WTC11 (cell line): Measurements from ENCODE around the gene LRRC1. TPM values are rescaled to one million over a fixed set of nuclear protein-coding genes. Genes with fewer than 3 reads are reported as not detected.

Source experiments
- ATAC-seq: fragments of 200-7000 bp; cut with Tn5 transposase; 2 replicates; pipeline ENCODE4 v1.10.0; 2021; ENCODE audit warnings: mild to moderate bottlenecking, moderate library complexity
- CTCF ChIA-PET: fragments of 300-600 bp; sonication (Branson Sonifier 250); formaldehyde crosslinking; loops from one replicate; lab custom pipeline; 2021; ENCODE audit warnings: antibody characterized with exemption; lab: Charles Lee
- POLR2A ChIA-PET: fragments of 350-600 bp; sonication (Branson Sonifier 250); formaldehyde crosslinking; loops from one replicate; lab custom pipeline; 2021; ENCODE audit warnings: antibody characterized with exemption; lab: Charles Lee
- DNase-seq: peaks from one replicate; pipeline ENCODE4 v3.0.0; 2021; ENCODE audit warnings: low spot score
- H3K27ac Mint-ChIP-seq: 2 replicates; pipeline ENCODE4 v1.8.0; 2021; ENCODE audit warnings: mixed read lengths
- H3K27me3 Mint-ChIP-seq: 2 replicates; pipeline ENCODE4 v1.8.0; 2021; ENCODE audit warnings: low read depth, mild to moderate bottlenecking, moderate library complexity, mixed read lengths
- H3K36me3 Mint-ChIP-seq: 2 replicates; pipeline ENCODE4 v1.8.0; 2021; ENCODE audit warnings: mixed read lengths
- H3K4me1 Mint-ChIP-seq: 2 replicates; pipeline ENCODE4 v1.8.0; 2022; ENCODE audit warnings: mixed read lengths
- H3K4me3 Mint-ChIP-seq: 2 replicates; pipeline ENCODE4 v1.8.0; 2021; ENCODE audit warnings: mild to moderate bottlenecking, moderate library complexity, mixed read lengths
- H3K9me3 Mint-ChIP-seq: 2 replicates; pipeline ENCODE4 v1.8.0; 2021; ENCODE audit warnings: mixed read lengths
- CBFB ChIP-seq: sonication (generic); formaldehyde crosslinking; IDR thresholded peaks from 2 replicates; pipeline ENCODE4 v1.8.1; 2022; ENCODE audit warnings: mild to moderate bottlenecking, low read depth, missing genetic modification reagents
- CREB1 ChIP-seq: sonication (generic); formaldehyde crosslinking; IDR thresholded peaks from 2 replicates; pipeline ENCODE4 v1.8.0; 2023; ENCODE audit warnings: mild to moderate bottlenecking, missing genetic modification reagents
- CREM ChIP-seq: sonication (generic); formaldehyde crosslinking; IDR thresholded peaks from 2 replicates; pipeline ENCODE4 v1.8.1; 2022; ENCODE audit warnings: mild to moderate bottlenecking, missing genetic modification reagents, moderate library complexity
- EMX1 ChIP-seq: fragments of 250-450 bp; sonication (Bioruptor Pico); IDR thresholded peaks from 2 replicates; pipeline ENCODE4 v1.8.0; 2021; ENCODE audit warnings: mild to moderate bottlenecking
- HMGA2 ChIP-seq: fragments of 250-450 bp; sonication (Bioruptor Pico); IDR thresholded peaks from 2 replicates; pipeline ENCODE4 v1.4.0; 2021; ENCODE audit warnings: mild to moderate bottlenecking, moderate library complexity
- JAZF1 ChIP-seq: fragments of 250-450 bp; sonication (Bioruptor Pico); IDR thresholded peaks from 2 replicates; pipeline ENCODE4 v1.9.0; 2021; ENCODE audit warnings: moderate library complexity, mild to moderate bottlenecking, inconsistent platforms
- JUN ChIP-seq: sonication (generic); formaldehyde crosslinking; IDR thresholded peaks from 2 replicates; pipeline ENCODE4 v1.8.0; 2023; ENCODE audit warnings: mild to moderate bottlenecking, missing genetic modification reagents
- MYBL2 ChIP-seq: sonication (generic); formaldehyde crosslinking; IDR thresholded peaks from 2 replicates; pipeline ENCODE4 v1.8.1; 2023; ENCODE audit warnings: mild to moderate bottlenecking, moderate library complexity, missing genetic modification reagents
- NFATC4 ChIP-seq: fragments of 250-450 bp; sonication (Bioruptor Pico); IDR thresholded peaks from 2 replicates; pipeline ENCODE4 v1.9.0; 2021; ENCODE audit warnings: mild to moderate bottlenecking
- NFE2L1 ChIP-seq: sonication (generic); formaldehyde crosslinking; IDR thresholded peaks from 2 replicates; pipeline ENCODE4 v1.8.1; 2023; ENCODE audit warnings: missing genetic modification reagents
- NR2C2 ChIP-seq: sonication (generic); formaldehyde crosslinking; IDR thresholded peaks from 2 replicates; pipeline ENCODE4 v1.8.0; 2022; ENCODE audit warnings: mild to moderate bottlenecking, missing genetic modification reagents
- SMAD4 ChIP-seq: sonication (generic); formaldehyde crosslinking; IDR thresholded peaks from 2 replicates; pipeline ENCODE4 v1.8.0; 2022; ENCODE audit warnings: mild to moderate bottlenecking, missing genetic modification reagents
- SP1 ChIP-seq: sonication (generic); formaldehyde crosslinking; conservative IDR thresholded peaks from 2 replicates; pipeline ENCODE4 v1.8.1; 2022; ENCODE audit warnings: missing genetic modification reagents
- TEAD4 ChIP-seq: sonication (generic); formaldehyde crosslinking; IDR thresholded peaks from 2 replicates; pipeline ENCODE4 v1.8.0; 2022; ENCODE audit warnings: mild to moderate bottlenecking, missing genetic modification reagents
- ZNF396 ChIP-seq: fragments of 250-450 bp; sonication (Bioruptor Pico); IDR thresholded peaks from 2 replicates; pipeline ENCODE4 v1.8.0; 2021; ENCODE audit warnings: mild to moderate bottlenecking, moderate library complexity, borderline replicate concordance
- total RNA-seq: library from RNA; stranded (reverse); gene quantifications from 3 replicates; pipeline ENCODE4 v1.2.3, GENCODE V29; 2021
- TF ChIP-seq, protein P1 (sequence below): fragments of 250-450 bp; sonication (Bioruptor Pico); IDR thresholded peaks from 2 replicates; pipeline ENCODE4 v1.8.0; 2021; ENCODE audit warnings: mild to moderate bottlenecking
- TF ChIP-seq, protein P2 (sequence below): sonication (generic); formaldehyde crosslinking; IDR thresholded peaks from 2 replicates; pipeline ENCODE4 v1.8.0; 2022; ENCODE audit warnings: mild to moderate bottlenecking, missing genetic modification reagents
- TF ChIP-seq, protein P3 (sequence below): sonication (generic); formaldehyde crosslinking; IDR thresholded peaks from 2 replicates; pipeline ENCODE4 v1.8.1; 2022; ENCODE audit warnings: missing genetic modification reagents, borderline replicate concordance
- TF ChIP-seq, protein P4 (sequence below): sonication (generic); formaldehyde crosslinking; conservative IDR thresholded peaks from 2 replicates; pipeline ENCODE4 v1.8.1; 2022; ENCODE audit warnings: mild to moderate bottlenecking, missing genetic modification reagents
- TF ChIP-seq, protein P5 (sequence below): sonication (generic); formaldehyde crosslinking; conservative IDR thresholded peaks from 2 replicates; pipeline ENCODE4 v1.8.1; 2023; ENCODE audit warnings: mild to moderate bottlenecking, low read depth, missing genetic modification reagents, moderate library complexity
- TF ChIP-seq, protein P6 (sequence below): sonication (generic); formaldehyde crosslinking; IDR thresholded peaks from 2 replicates; pipeline ENCODE4 v1.8.0; 2022; ENCODE audit warnings: mild to moderate bottlenecking, missing genetic modification reagents
- TF ChIP-seq, protein P7 (sequence below): sonication (generic); formaldehyde crosslinking; IDR thresholded peaks from 2 replicates; pipeline ENCODE4 v1.8.1; 2022; ENCODE audit warnings: mild to moderate bottlenecking, moderate library complexity, missing genetic modification reagents
- TF ChIP-seq, protein P8 (sequence below): fragments of 200-600 bp; IDR thresholded peaks from 2 replicates; pipeline ENCODE4 v1.8.0; 2022; ENCODE audit warnings: antibody characterized with exemption

LRRC1 gene
- total RNA-seq, 1 experiment from 2014 or later: 12.7 TPM

DNA sequence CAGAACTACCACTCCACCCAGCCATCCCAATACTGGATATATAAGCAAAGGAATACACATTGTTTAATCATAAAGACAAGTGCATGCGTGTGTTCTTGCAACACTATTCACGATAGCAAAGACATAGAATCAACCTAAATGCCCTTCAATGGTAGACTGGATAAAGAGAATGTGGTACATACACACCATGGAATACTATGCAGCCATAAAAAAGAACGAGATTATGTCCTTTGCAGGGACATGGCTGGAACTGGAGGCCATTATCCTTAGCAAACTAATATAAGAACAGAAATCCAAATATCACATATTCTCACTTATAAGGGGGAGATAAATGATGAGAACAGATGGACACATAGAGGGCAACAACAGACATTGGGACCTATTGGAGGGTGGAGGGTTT, 156.6 kb downstream of the LRRC1 start (continued):
- no peak for TF ChIP-seq JAZF1 (CRISPR knock-in tag)

DNA sequence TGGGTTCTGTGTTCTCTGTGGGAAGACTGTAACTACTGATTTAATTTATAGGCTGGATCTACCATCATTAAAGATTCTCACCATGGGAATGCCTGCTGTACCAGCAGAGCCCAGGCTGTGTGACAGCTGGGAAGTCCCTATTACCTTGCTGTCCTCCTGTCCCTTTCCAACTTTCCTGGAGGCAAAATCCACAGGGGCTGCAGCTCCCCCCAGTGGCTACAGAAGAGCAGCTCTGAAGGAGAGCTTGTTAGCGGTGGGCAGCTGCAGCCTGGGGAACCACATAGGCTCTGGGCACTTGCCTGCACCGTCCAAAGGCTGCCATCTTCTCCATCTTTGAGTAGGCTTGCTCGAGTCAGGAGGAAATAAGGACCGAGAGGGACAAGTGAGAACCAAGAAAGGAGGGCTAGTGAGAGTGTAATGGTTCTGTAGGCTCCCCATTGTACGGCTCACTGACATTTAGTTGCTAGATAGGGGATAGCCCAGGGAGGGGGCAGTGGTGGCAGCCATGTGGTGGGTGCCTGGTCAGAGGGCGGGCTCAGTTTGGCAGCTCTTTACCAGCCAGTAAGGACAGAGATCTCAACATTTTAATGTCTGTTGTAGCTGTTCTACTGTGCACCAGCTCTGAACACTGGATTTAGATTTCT, 161.4 kb downstream of the LRRC1 start:
- no peak overlapping the region for H3K27ac Mint-ChIP-seq
- DNase-seq (peak; percentile 80), ATAC-seq (peak; percentile 100)
- no peaks in the 10 kb centered on the region for H3K27me3 Mint-ChIP-seq
- ChIA-PET CTCF (interaction anchor here (0.6 to 6.0 kb wide), 36 partner anchors 12 to 463 kb away, joined by 3 to 107 read pairs (median 4); partner anchors contain the start of genes KLHL31 and LRRC1), POLR2A (interaction anchor here (1.0 to 1.1 kb wide), 2 partner anchors 150 to 161 kb away, joined by 3 to 11 read pairs; partner anchors contain the start of gene LRRC1)
- H3K36me3 Mint-ChIP-seq: no peaks in the 10 kb centered on the region
- TF ChIP-seq CREB1: no peak
- TF ChIP-seq, protein P1, sequence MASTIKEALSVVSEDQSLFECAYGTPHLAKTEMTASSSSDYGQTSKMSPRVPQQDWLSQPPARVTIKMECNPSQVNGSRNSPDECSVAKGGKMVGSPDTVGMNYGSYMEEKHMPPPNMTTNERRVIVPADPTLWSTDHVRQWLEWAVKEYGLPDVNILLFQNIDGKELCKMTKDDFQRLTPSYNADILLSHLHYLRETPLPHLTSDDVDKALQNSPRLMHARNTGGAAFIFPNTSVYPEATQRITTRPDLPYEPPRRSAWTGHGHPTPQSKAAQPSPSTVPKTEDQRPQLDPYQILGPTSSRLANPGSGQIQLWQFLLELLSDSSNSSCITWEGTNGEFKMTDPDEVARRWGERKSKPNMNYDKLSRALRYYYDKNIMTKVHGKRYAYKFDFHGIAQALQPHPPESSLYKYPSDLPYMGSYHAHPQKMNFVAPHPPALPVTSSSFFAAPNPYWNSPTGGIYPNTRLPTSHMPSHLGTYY (CRISPR knock-in tag): no peak; the same call in 1 of the 2 replicates
- TF ChIP-seq, protein P2, sequence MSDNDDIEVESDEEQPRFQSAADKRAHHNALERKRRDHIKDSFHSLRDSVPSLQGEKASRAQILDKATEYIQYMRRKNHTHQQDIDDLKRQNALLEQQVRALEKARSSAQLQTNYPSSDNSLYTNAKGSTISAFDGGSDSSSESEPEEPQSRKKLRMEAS: no peak
- no peak for TF ChIP-seq SP1 (CRISPR knock-in tag)
- peak; percentile 60; the same call in 1 of the 2 replicates for TF ChIP-seq ZNF396 (CRISPR knock-in tag)
- TF ChIP-seq, protein P3, sequence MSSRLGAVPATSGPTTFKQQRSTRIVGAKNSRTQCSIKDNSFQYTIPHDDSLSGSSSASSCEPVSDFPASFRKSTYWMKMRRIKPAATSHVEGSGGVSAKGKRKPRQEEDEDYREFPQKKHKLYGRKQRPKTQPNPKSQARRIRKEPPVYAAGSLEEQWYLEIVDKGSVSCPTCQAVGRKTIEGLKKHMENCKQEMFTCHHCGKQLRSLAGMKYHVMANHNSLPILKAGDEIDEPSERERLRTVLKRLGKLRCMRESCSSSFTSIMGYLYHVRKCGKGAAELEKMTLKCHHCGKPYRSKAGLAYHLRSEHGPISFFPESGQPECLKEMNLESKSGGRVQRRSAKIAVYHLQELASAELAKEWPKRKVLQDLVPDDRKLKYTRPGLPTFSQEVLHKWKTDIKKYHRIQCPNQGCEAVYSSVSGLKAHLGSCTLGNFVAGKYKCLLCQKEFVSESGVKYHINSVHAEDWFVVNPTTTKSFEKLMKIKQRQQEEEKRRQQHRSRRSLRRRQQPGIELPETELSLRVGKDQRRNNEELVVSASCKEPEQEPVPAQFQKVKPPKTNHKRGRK: no peak
- no peak for TF ChIP-seq SMAD4 (CRISPR knock-in tag)
- TF ChIP-seq EMX1 (CRISPR knock-in tag): 0 out of 2 replicates have a peak, but pooled peaks have one; percentile 42
- H3K9me3 Mint-ChIP-seq: peaks cover 7% of the 10 kb centered on the region
- no peaks in the 10 kb centered on the region for H3K4me1 Mint-ChIP-seq
- H3K4me3 Mint-ChIP-seq: no peak overlapping the region

DNA sequence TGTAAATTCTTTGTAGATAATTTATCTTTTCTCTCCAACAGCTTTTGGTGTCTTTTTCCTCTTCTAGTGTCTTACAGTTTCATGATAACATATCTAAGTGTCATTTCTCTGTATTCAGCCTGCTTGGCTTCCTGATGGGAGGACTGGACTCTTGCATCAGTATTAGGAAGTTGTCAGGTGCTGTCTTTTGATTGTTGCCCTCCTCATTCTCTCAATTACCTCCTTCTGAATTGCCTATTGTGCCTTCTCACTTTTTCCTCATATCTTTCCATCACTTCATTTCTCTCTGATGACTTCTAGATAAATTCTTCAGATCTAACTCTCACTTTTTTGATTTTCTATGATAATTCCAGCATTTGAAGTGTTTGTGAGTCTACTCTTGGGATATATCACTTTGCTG, 162.0 kb downstream of the LRRC1 start:
- Mint-ChIP-seq H3K27me3 (no peaks in the 10 kb centered on the region), H3K4me3 (no peak overlapping the region), H3K9me3 (peaks cover 3% of the 10 kb centered on the region; the same call in 1 of the 2 replicates), H3K36me3 (no peaks in the 10 kb centered on the region), H3K4me1 (peaks cover 5% of the 10 kb centered on the region), H3K27ac (no peak overlapping the region)
- TF ChIP-seq NR2C2 (CRISPR knock-in tag) (no peak), NFATC4 (CRISPR knock-in tag) (no peak), CBFB (CRISPR knock-in tag) (no peak), HMGA2 (CRISPR knock-in tag) (no peak), CREM (CRISPR knock-in tag) (no peak), MYBL2 (no peak), TEAD4 (CRISPR knock-in tag) (no peak), JUN (no peak), NFE2L1 (CRISPR knock-in tag) (no peak)
- TF ChIP-seq, protein P4, sequence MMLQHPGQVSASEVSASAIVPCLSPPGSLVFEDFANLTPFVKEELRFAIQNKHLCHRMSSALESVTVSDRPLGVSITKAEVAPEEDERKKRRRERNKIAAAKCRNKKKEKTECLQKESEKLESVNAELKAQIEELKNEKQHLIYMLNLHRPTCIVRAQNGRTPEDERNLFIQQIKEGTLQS (CRISPR knock-in tag): no peak
- TF ChIP-seq, protein P5, sequence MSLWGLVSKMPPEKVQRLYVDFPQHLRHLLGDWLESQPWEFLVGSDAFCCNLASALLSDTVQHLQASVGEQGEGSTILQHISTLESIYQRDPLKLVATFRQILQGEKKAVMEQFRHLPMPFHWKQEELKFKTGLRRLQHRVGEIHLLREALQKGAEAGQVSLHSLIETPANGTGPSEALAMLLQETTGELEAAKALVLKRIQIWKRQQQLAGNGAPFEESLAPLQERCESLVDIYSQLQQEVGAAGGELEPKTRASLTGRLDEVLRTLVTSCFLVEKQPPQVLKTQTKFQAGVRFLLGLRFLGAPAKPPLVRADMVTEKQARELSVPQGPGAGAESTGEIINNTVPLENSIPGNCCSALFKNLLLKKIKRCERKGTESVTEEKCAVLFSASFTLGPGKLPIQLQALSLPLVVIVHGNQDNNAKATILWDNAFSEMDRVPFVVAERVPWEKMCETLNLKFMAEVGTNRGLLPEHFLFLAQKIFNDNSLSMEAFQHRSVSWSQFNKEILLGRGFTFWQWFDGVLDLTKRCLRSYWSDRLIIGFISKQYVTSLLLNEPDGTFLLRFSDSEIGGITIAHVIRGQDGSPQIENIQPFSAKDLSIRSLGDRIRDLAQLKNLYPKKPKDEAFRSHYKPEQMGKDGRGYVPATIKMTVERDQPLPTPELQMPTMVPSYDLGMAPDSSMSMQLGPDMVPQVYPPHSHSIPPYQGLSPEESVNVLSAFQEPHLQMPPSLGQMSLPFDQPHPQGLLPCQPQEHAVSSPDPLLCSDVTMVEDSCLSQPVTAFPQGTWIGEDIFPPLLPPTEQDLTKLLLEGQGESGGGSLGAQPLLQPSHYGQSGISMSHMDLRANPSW: no peak
- TF ChIP-seq, protein P6, sequence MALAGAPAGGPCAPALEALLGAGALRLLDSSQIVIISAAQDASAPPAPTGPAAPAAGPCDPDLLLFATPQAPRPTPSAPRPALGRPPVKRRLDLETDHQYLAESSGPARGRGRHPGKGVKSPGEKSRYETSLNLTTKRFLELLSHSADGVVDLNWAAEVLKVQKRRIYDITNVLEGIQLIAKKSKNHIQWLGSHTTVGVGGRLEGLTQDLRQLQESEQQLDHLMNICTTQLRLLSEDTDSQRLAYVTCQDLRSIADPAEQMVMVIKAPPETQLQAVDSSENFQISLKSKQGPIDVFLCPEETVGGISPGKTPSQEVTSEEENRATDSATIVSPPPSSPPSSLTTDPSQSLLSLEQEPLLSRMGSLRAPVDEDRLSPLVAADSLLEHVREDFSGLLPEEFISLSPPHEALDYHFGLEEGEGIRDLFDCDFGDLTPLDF (CRISPR knock-in tag): no peak
- TF ChIP-seq, protein P7, sequence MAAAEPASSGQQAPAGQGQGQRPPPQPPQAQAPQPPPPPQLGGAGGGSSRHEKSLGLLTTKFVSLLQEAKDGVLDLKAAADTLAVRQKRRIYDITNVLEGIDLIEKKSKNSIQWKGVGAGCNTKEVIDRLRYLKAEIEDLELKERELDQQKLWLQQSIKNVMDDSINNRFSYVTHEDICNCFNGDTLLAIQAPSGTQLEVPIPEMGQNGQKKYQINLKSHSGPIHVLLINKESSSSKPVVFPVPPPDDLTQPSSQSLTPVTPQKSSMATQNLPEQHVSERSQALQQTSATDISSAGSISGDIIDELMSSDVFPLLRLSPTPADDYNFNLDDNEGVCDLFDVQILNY: no peak
- TF ChIP-seq, protein P8, sequence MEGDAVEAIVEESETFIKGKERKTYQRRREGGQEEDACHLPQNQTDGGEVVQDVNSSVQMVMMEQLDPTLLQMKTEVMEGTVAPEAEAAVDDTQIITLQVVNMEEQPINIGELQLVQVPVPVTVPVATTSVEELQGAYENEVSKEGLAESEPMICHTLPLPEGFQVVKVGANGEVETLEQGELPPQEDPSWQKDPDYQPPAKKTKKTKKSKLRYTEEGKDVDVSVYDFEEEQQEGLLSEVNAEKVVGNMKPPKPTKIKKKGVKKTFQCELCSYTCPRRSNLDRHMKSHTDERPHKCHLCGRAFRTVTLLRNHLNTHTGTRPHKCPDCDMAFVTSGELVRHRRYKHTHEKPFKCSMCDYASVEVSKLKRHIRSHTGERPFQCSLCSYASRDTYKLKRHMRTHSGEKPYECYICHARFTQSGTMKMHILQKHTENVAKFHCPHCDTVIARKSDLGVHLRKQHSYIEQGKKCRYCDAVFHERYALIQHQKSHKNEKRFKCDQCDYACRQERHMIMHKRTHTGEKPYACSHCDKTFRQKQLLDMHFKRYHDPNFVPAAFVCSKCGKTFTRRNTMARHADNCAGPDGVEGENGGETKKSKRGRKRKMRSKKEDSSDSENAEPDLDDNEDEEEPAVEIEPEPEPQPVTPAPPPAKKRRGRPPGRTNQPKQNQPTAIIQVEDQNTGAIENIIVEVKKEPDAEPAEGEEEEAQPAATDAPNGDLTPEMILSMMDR: no peak
- ChIA-PET POLR2A (interaction anchor here (1.0 kb wide), 1 partner anchor 162 kb away, joined by 11 read pairs; the partner anchor contains the start of gene LRRC1), CTCF (interaction anchor here (0.6 to 6.0 kb wide), 22 partner anchors 11 to 359 kb away, joined by 3 to 107 read pairs (median 6); partner anchors contain the start of genes KLHL31 and LRRC1)
- ATAC-seq (no peak), DNase-seq (no peak)
